Epidermal melanocyte (primary cell): Measurements from ENCODE around the gene LCMT2.

ENCODE experiments used
- DNase-seq: peaks from one replicate; pipeline ENCODE4 v3.0.0; 2011; ENCODE audit warnings: low spot score; ENCODE audit not compliant: insufficient read length

Gene LCMT2

DNA sequence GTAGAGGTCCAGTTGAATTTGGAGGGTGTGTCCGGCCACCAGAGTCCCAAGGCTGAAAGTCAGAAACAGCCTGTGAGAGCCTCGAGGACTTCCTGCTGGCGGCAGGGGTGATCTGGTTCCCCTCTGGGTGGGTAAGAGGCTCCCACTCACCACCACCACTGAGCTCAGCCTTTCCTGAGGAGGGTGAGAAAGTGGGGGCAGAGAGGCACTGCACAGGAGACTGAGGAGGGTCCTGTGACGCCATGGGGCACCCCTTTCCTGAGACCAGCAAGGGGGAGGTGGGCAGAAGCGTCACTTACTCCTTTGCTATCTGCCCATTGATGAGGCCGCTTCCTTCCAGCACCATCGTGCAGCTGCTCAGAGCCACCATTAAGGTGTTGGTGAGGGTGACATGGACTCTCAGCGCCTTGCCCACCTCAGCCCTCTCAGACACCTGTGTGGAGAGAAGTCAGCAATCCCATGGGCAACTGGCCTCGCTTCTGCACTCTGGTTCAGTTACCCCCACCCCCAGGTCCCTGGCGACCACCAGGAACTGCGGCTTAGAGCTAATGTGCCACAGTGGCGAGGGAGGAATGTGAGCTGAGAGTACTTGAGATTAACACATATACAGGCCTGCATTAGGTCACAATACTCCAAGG, 53.7 kb downstream of the LCMT2 start:
- no peak for DNase-seq

DNA sequence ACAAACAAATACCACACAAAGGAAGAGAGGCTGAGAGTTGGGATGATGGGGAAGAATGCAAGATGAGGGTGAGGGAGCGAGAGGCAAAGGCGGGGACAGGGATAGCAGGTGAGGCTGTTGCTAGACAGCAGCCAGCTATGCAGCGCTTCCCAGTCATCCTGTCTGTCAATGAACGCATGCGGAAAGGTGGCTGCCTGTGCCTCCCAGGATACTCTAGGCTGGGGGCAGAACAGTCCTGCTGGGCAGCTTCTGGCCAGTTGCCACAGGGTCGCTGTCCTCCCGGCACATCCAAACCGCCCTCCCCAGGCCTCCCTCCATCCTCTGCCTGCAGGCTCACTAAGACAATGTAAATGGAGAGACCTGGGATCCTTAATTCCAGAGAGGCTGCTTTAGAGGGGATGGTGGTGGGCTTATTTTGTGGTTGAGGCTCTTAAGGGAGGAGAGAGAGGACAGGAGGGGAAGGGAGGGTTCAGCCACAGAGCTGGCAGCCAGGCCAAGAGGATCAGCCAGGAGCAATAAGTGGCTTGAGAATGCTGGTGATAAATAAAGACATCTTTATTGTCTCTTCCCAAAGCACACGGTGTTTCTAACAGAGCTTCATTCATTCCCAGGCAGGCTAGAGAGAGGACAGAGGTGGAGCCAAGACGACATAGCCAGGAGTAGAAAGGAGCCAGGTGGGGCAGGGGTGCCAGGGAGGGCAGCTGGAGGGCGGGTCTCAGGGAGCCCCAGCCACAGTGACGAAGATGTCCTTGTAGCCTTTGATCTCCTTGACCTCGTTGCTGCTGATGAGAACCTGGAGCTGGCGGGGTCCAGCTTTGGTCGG, 54.4 kb downstream of the LCMT2 start:
- DNase-seq, result no peak

DNA sequence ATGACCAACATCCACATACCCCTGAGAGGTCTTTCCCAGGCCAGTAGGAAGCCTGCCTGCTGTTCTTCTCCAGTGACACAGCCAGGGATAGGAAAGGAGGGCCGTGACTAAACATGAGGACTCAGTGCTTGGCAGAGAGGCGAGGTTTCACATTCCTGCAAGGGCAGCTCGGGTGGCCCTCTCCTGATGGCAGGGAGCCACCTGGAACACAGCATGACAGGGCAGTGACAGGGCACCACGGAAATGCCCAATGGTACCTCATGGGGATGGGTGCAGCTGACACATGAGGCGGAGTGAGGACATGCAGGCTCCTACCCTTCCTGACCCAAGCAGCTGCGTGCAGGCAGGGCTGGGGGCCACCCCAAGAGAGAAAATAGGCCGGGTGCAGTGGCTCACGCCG, 56.2 kb downstream of the LCMT2 start:
- no peak for DNase-seq
